Stimulated activated CD4-positive, alpha-beta T cell treated with anti-CD3 and anti-CD28 coated beads, Interleukin-4, amount 100 ng/mL, for 1 hour (primary cell): ENCODE data around the gene PTPRD.

ENCODE experiments used
- DNase-seq: peaks from one replicate; pipeline ENCODE4 v3.0.0-alpha.2; 2020

PTPRD gene

DNA sequence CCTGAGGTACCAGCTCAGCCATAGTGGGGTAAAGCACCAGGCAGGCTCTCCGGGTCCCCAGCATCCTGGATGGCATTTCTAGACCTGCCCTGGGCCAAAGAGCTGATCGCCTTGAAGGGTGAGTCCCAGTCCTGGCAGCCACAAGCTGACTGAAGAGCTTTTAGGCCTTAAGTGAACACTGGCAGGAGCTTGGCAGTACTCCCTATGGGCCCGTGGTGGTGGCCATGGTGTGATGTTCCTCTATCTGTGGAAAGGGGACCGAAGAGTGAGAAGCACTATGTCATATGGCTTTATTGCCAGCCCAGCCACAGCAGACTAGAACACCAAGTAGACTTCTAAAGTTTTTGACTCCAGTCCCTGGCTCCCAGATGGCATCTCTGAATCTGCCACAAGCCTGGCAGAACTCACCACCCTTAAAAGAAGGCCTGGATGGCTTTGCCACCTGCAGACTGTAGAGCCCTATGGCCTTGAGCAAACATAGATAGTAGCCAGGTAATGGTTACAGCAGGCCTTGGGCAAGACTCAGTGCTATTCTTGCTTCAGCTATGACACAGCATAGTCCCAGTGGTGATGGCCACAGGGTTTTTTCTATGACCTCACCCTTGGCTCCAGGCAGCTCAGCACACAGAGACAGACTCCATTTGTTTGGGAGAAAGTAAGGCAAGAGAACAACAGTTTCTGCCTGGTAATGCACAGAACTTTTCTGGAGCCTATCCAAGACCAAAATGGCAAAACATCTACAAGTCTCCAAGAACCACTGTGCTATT is 2011.7 kb downstream of the PTPRD start:
- DNase-seq = no peak

DNA sequence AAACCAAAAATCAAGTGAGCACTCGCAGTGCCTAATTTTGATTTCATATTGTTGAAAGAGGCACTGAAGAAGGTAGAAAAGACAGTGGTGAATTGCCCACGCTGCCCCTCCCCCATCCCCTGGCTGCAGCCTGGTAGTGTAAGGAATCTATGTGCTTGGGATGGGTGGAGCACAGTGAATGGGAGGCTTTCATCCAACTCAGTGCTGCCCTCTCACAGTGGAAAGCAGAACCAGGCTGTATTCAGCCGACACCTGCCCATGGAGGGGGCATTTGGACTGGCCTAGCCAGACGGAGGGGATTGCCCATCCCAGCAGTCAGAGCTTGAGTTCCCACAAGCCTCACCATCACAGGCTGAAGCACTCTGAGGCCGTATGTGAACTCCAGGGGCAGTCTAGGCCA is 2012.9 kb downstream of the PTPRD start:
- DNase-seq = no peak

DNA sequence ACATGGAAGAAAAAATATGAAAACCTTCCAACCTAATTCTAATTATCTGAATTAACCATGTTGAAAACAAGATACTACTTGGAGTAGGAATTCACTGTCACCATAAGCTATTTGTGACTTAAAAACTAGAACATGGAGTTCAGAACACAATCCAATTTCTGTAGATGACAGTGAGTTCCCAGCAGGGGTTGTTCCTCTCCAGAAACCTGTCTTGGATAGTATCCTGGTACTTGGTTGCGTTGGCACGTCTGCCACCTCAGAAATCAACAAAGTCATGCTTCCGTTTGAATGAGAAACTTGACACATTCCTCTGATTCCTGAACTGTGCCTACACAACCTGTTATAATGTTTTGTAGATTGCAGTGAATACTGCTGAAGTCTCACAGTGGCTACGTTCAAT is 2023.3 kb downstream of the PTPRD start:
- no peak for DNase-seq

DNA sequence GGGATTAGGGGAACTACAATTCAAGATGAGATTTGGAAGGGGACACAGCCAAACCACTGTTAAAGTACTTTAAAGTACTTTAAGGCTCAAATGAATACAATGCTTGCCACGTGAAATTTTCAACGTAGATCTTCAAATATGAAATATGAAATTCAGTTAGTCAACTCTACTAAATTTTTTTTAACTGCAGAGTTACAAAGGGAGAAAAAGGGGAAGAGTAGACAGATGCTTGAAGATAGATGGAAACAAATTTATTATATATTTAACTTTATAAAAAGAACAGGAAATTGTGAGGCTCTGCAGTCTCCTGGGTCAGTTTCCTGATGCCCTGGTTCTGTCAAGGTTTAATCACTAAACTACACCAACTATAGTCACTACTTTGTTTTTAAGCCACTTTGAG is 2027.8 kb downstream of the PTPRD start:
- no peak for DNase-seq

DNA sequence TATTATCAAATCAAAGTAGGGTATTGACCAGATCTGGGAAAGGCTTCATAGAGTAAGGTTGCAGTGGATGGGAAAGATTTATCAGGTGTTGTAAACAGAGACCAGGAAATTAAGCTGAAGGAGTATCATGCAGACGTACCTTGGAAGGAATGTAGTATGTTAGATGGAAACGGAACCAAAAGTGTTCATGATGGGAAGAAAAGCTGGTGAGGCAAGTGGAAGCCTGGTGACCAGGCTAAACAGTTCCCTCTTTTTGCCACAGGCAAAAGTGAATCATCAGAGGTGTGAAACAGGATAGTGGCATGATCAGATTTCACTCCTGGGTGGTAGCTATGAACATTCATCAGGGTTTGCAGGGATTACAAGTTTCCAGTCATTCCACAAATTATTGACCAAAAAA is 2033.1 kb downstream of the PTPRD start:
- DNase-seq = no peak

DNA sequence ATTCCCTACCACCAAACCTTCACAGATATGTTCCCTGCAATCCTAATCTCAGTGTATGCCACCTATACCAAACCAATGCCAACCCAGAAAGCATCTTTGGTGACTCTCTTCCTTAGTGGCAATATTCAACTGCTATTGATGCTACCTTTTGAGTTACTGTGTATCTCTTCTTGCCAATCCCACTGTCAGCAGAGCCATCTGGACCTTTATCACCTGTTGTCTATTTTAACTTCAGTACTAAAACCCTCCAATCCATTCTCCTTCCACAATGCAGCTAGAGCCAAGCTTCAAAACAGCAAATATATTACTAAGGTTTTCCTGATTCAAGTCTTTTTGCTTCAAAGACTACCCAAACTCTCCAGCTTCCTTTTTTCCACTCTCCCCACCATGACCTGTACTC is 2036.1 kb downstream of the PTPRD start:
- no peak for DNase-seq

DNA sequence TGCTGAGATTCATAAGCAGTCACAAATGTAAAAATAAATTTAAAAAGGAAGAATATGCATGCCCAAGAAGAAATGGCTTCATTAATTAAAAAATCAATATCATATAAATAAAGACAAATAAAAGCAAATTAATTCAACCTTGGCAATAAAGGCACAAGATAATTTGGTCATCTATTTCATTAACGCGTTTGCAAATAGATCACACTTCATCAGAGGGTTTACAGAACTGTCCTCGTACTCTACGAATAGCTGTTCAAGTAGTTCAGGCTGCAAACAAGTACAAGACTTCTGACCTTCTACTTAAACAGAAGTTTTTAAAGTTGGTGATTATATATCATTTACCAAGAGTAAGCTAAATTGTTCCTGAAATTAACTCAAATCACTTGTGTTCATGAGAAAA is 2038.0 kb downstream of the PTPRD start:
- no peak for DNase-seq

DNA sequence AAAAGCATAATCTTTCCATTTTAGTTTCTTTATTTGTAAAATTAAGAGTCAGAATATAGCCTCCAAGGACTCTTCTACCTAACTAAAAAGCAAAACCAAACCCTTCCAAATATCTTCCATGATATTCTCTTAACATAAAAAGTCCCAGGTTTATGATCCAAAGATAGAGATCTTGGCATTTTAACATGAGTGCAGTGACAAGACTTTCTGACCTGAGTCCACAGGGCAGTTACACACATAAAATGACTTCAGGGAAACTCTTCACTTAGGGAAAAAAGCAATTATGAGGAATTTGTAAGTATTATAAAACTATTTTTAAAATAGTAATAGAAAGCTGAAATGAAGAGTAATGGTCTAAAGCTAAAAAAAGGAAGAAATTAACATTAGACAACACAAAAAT is 2040.6 kb downstream of the PTPRD start:
- no peak for DNase-seq

DNA sequence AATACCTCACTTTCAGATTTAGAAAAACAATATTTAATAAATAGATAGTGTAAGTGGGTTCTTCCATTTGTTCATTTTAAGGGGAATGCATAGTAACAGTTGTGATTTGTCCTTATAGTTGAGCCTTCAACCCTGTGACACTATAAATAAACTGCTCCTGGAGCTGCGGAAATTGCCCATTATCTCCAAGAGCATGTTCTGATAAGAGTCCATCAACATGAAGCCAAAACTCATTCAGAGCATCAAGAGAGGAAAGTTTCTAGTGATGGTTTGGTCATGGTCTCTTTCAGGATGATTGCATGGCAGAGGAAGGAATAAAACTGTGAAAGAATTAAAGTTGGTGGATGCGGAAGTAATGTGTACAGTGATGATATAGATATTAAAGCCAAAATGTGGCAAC is 2041.2 kb downstream of the PTPRD start:
- no peak for DNase-seq

DNA sequence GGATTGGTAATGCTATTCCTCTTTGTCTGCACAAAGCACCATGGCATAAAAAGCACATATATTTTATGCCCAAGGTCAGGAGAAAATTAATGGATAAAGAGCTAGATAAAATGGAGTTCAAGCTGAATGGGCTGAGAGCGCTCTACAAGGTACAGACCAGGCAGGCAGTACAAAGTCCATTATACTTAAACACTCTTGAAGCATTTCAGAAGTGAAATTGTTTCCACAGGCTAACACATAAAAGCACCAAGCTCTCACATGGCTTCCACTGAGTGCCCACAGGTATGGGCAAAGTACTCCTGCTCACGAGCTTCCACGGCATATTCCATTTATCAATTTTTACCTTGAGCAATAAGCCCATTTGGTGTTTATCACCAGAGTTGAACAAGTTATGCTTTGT is 2042.0 kb downstream of the PTPRD start:
- DNase-seq = no peak

DNA sequence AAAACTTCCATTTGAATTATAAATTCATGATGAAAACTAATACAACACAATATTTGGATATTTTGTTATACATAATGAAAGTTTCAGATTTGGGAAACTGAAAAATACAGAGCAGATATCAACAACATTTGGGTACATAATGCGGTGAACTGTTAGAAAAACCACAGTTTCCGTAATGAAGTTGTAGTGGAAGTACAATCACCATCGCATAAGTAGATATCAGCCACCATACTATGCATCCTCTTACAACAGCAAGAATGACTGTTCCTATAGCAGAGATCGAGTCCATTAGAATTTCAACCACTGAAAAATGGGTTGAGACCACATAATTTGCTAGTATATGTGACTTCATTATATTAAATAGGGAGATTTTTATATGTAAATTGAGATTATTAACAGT is 2043.0 kb downstream of the PTPRD start:
- no peak for DNase-seq

DNA sequence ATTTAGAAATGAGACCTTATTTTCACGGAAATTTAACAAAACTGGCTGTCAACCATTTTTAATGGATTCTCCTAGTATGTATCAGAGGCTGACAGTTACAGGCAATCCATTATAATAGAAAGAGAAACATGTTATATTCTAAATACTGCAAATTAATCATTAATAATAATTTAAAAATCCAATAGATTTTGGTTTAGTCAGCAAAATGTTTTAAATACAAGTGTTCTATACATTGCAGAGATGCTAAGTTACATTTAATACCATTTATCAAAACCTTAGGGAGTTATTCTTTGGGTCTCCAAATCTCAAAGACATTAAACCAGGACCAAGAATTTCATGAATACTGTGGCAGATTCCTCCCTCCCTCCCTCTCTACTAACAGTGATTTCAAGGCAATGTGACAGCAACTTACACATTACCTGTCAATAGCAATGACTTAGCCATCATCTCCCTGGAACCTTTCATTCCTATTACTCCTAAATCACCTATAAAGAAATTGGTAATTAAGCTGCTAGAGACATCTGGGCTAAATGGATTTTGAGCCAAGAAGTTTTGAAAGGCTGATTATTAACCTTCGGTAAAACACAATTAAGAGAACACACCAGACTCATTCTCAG is 2044.7 kb downstream of the PTPRD start:
- DNase-seq = no peak

DNA sequence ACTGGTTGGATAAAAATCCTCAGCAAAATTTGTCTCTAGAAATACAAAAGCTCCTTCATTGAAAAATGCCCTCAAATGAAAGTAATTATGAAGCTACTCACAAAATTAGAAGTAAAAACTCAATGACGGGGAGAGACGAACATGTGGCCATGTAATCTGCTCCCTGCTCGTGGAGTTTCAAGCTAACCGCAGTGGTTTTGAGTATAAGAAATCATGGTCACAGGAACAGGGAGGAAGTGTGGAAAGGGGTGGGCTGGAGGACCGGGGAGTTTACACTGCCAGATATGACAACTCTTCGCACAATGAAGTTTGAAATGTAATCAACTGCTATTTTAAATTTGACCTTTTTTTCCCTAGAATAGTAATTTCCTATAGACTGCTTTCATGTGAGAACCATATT is 2047.8 kb downstream of the PTPRD start:
- DNase-seq = no peak

DNA sequence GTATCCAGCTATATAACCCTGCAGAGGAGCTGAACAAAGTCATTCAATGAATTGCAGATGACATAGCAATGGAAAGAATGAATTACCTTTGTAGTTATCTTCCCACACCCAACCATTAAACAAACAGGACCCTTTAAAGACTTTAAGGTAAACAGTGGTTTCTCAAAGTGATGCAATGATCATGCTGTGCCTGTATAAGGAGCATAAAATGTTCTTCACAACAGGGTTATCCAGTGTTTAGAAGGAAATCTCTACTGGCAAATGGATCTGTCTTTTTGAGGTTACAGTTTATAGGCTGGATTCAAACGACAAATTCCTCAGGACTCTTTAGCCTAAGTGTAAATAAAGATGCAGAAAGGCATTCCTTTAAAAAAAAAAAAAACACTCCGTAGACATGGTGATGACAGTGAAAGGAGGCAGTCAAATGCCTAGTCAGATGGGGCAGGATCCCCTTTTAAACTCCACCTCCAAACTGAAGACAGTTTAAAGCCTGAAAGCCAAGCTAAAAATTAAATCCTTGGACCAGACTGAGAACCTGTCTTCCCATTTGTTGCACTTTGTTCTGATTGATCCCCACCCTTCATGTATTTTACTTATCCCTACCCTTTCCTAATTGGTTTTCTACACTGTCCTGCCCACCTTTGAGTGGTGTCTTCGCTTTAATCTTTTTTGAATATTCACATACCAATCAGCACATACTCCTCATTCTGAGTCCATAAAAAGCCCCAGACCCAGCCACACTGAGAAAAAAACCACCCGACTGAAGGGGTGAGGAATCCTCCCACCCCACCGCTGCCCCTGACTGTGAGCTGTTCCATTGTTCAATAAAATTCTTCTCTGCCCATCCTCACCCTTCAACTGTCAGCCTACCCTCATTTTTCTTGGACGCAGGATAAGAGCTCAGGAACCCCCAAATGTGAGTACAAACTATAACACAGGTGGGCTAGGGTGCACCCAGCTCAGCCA is 2052.0 kb downstream of the PTPRD start:
- DNase-seq = no peak

DNA sequence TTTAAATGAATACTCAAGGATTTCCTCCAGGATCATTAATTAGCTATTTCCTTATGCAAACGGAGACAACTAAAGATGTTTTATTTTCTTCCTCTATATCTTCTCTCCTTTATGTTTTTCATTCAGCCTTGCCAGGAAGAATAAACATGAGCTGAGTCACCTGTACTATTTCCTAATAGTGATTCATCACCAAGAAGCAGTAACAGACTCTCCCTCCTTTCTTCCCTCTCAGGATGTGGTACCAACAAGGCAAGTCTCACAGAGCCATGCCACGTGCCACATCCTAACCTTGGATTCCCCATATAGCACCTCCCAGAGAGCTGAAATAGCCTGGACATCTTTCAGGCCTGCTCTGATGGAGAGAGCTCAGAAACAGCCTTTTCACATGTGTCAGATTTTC is 2054.6 kb downstream of the PTPRD start:
- DNase-seq = no peak

DNA sequence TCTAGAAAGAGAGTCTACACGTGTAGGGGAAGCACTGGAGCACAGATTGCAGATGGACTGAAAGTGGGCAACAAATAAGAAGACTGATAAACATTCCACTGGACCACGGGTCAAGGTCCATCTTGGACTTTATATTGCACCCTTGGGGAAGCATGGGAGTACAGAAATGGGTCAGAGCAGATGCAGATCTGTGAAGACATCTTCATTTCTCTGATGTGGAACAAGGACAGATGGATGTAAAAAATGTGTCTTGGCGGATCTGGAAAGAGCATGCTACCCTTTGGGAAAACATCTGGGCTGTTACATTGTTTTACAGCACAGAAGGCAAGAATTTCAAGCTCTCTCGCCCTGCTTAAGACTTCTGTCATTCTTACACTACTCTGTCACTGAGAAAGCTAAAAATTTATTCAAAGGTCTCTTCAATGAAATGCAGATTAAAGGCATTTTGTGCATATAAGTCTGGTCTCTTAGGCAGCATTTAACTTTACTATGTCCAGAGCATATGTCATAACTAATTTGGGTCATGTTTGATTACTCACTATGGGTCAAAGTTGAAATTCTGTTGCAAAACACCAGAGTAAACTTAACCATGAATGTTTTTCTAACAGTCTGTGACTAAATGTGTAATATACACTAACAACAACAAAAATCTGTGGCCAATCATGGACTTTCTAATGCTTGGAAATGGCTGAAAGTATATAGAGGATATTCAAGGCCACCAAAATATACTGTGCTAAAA is 2056.9 kb downstream of the PTPRD start:
- no peak for DNase-seq

DNA sequence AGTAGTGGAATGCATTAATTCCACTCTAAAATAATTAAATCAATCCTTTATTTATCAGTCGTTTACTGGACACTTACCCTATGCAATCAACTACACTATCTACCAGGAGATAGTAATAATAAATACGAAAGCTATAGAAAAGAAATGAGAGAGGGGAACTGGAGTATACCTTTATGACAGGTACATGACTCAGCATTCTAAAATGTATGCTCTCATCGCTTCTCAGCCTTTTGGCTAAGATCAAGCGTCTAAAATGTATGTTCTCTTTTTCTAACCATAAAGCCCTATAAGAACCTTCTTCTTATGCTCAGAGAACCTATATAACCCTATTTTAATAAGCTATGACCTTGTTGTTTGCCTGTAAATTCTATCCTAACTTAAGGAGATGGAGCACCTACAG is 2059.4 kb downstream of the PTPRD start:
- DNase-seq = no peak

DNA sequence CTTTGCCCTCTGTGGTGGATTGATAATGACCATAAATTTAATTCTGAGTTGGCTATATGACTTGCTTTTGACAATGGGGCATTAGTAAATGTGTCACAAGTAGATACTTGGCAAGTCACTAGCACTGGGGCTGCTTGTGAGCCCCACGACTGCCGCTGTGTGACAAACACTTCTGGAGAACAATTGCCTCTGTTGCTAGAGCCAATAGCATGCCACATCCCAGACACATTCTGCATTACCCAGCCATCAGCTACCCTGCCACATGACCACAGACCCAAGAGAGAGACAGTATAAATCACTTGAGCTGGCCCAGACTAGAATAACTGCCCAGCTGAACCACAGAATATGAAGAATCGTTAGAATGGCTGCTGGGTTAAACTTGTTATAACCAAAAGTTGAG is 2060.1 kb downstream of the PTPRD start:
- DNase-seq = no peak

DNA sequence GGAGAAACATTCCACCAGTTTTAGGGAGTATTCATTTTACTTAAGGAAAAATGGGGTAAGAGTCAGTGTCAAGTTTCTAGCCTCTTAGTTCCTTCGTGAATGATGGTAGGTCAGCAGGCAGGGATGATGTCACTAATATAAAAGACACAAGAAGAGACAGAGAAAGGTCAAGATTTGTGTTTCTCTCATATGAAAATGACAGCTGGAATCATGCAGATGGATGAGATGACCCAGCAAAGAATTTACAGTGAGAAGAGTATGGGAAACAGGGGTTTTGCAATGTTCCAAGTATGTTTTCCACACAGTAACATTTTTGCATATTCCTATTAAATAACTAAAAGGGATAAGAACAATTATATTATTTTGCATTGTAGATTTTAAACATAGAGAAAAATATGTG is 2063.6 kb downstream of the PTPRD start:
- DNase-seq = no peak

DNA sequence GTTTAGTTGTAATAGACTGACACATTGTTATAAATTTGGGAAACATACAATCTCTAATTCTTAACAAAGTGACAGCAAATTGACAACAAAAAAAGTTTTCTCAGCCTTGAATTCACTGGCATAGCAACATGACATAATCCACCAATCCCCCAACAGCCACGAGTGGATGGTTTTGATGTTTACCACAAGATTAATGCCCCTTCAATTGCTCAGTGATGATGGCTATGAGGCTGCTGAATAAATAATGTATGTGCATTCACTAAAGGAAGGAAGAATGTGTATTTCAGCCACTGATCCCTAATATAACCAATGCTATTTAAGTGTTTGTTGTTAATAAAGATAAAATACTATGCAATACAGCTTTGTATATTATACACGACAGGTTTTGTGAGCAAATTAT is 2069.6 kb downstream of the PTPRD start:
- DNase-seq = no peak

DNA sequence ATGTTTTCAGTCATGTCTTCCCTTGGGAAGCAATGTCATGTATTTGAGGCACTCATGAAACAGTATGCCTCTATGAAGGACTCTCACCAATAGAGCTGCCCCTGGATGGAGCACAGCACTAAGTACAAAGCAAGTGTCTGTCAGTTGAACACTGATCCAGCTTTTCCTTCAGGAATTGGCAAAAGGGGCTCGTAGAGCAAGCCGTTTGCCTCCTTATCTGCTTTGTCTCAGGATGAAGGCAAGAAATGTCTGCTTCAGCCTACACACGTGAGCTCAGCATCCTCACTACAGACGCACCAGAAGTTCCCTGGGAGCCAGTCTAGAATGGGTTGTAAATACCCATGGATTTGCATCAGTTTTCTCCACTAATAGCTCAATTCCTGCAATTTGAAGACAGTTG is 2070.3 kb downstream of the PTPRD start:
- DNase-seq = no peak

DNA sequence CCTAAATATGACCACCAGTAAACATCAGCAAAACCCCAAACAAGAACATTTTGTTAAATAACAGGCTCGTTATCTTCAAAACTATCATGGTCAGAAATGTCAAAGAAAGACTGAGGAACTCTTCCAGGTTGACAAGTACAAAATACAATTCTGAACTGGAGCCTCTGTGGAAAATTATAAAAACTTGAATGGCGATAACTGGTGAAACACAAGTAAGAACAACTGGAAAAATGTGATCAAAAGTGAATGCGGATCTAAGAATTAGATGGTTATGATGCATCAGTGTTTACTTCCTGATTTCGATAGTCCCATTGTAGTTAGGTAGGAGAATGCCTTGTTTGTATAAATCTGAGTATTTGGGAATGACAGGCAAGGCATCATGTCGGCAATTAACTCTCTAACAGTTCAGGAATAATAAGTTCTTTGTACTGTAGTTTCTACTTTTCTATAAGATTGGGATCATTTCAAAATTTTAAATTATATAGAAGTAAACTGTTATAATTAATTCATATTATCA is 2073.1 kb downstream of the PTPRD start:
- no peak for DNase-seq

DNA sequence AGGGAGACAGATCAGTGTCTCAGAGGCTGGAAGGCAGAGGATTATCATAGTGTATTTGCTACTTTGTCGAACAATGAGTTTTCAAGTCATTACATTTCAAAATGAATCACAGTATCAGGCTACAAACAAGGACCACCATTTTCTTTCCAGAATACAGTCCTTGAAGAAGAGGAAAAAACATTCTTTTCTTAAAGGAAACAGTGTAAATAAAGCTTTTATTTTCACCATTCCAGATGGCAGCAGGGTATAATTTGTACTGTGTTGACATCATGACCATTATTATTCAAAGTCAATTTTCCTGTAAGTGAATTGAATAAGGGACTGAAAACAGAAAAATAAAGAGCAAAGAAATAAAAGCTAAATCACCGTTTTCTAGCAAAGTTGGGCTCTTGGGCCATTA is 2076.0 kb downstream of the PTPRD start:
- DNase-seq = no peak
